HFF-Myc (cell line): ENCODE data around the gene ANO4.
A peak's percentile ranks its signal among the peaks of the same experiment; 100 is the strongest.
"Not testable (repeated sequence)": the region's sequence is repeated elsewhere in the genome, so short reads cannot be mapped to it uniquely, and the experiment has no call there.

Experiments
- DNase-seq: peaks from one replicate; pipeline ENCODE4 v3.0.0-alpha.2; 2011; ENCODE audit warnings: low read depth; ENCODE audit errors: extremely low read depth
- H3K4me3 ChIP-seq: replicated peaks from 2 replicates; pipeline ENCODE4 v1.5.1; 2011; ENCODE audit warnings: low read depth, mild to moderate bottlenecking, control low read depth, low read length
- CTCF ChIP-seq: IDR thresholded peaks from 2 replicates; pipeline ENCODE4 v1.5.1; 2012; ENCODE audit warnings: mild to moderate bottlenecking, low read depth, low read length, control low read depth; ENCODE audit errors: missing control alignments

ANO4 gene

GRCh38 chr12:101047652-101048051, 253.1 kb downstream of the ANO4 start:
- H3K4me3 ChIP-seq: no peak overlapping the region
- no peak for DNase-seq
- no peak for TF ChIP-seq CTCF

- DNase-seq: no peak
- H3K4me3 ChIP-seq: no peak overlapping the region
- TF ChIP-seq CTCF: no peak
Observed at GRCh38 chr12:101050631-101051030, 256.1 kb downstream of the ANO4 start.

GRCh38 chr12:101051151-101051550, 256.6 kb downstream of the ANO4 start:
- DNase-seq: no peak
- no peak for TF ChIP-seq CTCF
- H3K4me3 ChIP-seq: no peak overlapping the region

- DNase-seq: peak; percentile 80
- H3K4me3 ChIP-seq: no peak overlapping the region
- no peak for TF ChIP-seq CTCF
Observed at GRCh38 chr12:101051901-101052550, 257.4 kb downstream of the ANO4 start.

GRCh38 chr12:101053203-101053602, 258.6 kb downstream of the ANO4 start:
- no peak for TF ChIP-seq CTCF
- H3K4me3 ChIP-seq: no peak overlapping the region
- no peak for DNase-seq

GRCh38 chr12:101055940-101056339, 261.4 kb downstream of the ANO4 start:
- TF ChIP-seq CTCF: no peak
- no peak overlapping the region for H3K4me3 ChIP-seq
- DNase-seq: no peak

- H3K4me3 ChIP-seq, DNase-seq: not testable (repeated sequence)
Observed at GRCh38 chr12:101062508-101062907, 267.9 kb downstream of the ANO4 start.
